Neural cell (in vitro differentiated cells): ENCODE results near the gene AFF3.

Experiments used
- CTCF ChIP-seq: fragments of 450-650 bp; IDR thresholded peaks from 2 replicates; pipeline ENCODE4 v1.5.1; 2014; ENCODE audit warnings: antibody characterized with exemption, mild to moderate bottlenecking, moderate library complexity; ENCODE audit not compliant: poor library complexity, severe bottlenecking
- TAF1 ChIP-seq: IDR thresholded peaks from 2 replicates; pipeline ENCODE4 v1.6.1; 2012; ENCODE audit warnings: low read depth

GRCh38 chr2:99617811-99618210, 524.6 kb downstream of the AFF3 start:
- TF ChIP-seq TAF1 (no peak), CTCF (no peak)
